Retinal pigment epithelial cell (primary cell): ENCODE results near the gene LPIN2.

Experiments
- DNase-seq: peaks from one replicate; pipeline ENCODE4 v3.0.0-alpha.2; 2010; ENCODE audit warnings: low read depth
- H3K4me3 ChIP-seq: 2 replicates; pipeline ENCODE4 v1.5.1; 2011; ENCODE audit warnings: mild to moderate bottlenecking, low read length, control low read depth, moderate library complexity
- CTCF ChIP-seq: conservative IDR thresholded peaks from 2 replicates; pipeline ENCODE4 v1.5.1; 2011; ENCODE audit warnings: low read depth, low read length, control low read depth, inconsistent platforms

LPIN2 gene

DNA sequence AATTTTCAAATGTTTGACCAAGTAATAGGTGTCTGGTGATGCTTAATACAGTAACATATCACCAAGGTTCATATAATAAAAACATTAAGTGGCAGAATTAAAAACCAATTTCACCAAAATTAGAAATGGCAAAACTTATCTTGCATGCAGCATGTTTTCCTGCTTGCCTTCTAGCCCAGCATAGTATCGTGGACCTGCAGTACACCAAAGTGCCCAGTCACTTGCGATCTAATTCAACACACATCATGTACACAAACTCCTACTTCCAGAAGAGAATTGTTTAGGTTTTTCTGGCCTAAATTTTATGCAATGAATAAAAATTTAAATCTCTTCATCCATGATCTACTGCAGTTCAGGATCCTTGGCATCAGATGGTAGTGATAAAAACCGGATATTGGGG lies 28.9 kb downstream of the LPIN2 start:
- no peak for TF ChIP-seq CTCF
- no peak for DNase-seq
- no peak overlapping the region for H3K4me3 ChIP-seq

DNA sequence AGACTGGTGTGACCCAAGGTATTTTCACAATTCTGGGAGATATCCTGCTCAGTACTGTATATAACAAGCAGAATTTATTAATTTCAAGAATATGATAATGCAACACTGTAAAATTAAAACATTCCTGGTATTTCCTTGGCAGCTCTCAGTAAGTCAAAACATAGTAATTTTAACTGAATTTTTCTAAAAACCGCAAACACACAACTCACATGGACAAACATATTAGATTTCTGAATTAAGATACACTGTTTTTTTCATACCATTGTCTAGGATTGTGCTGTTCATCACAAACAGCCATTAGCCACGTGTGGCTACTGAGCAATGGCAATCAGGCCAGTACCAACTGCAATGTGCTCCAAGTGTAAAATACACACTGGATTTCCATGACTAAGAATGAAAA lies 29.6 kb downstream of the LPIN2 start:
- no peak overlapping the region for H3K4me3 ChIP-seq
- DNase-seq: no peak
- TF ChIP-seq CTCF: no peak

GRCh38 chr18:2982452-2983269 lies 30.3 kb downstream of the LPIN2 start:
- TF ChIP-seq CTCF: no peak
- DNase-seq: no peak
- H3K4me3 ChIP-seq: no peak overlapping the region

DNA sequence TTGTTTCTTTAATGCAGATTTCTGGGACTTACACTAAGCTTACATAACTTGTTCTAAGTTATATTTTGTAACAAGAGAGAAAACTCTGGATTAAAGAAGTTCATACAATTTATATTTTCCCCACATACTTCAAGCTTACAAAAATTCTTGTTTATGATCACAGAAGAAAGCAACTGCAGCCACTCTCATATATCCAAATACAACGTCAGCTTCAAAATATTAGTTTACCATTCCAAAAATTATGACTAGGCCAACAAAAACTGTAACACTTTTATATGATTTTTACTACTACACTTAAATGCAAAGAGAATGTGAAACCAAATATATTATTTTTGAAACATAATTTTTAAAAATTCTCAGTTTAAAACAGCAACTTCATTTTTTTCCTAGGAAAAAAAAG lies 30.9 kb downstream of the LPIN2 start:
- H3K4me3 ChIP-seq: no peak overlapping the region
- no peak for DNase-seq
- no peak for TF ChIP-seq CTCF

DNA sequence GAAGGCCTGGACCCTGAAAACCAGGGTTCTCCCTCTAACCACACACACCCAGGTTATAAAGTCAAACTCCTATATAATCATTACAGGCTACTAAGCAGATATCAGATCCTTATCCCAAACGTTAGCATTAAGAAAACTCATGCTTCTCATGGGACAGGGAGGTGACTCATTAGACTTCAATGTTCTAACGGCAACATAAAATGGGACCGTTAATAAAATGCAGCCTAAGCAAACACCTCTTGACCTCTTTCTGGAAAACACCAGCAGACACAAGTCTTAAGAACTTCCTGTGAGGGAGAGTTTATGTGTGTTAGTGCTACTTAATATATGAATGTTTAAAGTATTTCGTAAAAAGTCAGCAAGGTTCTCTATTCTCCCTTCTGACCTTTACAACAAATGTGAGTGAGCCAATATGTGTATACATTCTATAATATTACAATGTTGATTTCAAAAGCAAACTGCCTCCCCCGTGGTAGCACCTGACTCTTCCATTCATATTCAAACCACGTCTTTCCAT lies 31.7 kb downstream of the LPIN2 start:
- no peak overlapping the region for H3K4me3 ChIP-seq
- peak; percentile 98 for DNase-seq
- no peak for TF ChIP-seq CTCF

- H3K4me3 ChIP-seq: no peak overlapping the region
- no peak for TF ChIP-seq CTCF
- no peak for DNase-seq
Measured at GRCh38 chr18:2979871-2980790, 32.8 kb downstream of the LPIN2 start.

DNA sequence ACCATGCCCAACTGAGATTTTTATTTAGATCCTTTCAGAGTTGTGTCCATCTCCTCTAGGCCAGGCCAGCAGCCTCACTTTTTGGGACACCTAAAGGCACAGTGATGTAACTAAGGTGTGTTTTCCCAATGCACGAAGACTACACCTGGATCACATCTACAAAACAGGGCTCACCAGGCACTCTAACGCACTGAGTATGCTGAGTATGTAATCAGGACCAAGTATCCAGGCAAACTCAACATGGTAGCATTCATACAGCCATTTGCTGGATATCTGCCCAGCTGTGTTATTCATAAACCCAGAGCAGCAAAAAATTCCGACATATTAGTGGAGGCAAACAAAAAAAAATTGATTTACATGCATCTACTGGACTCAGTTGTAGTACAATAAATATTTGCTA lies 33.8 kb downstream of the LPIN2 start:
- DNase-seq: peak; percentile 54
- no peak for TF ChIP-seq CTCF
- H3K4me3 ChIP-seq: no peak overlapping the region
